ENCODE measurements around the gene CTDNEP1. TPM values are rescaled to one million over a fixed set of nuclear protein-coding genes. Genes with fewer than 3 reads are reported as not detected.

CTDNEP1 gene
- total RNA-seq, 1 donor from 2014 or later, result 64.6 TPM

GRCh38 chr17:7266784-7267183 lies 15.2 kb upstream of the CTDNEP1 start:
- H3K27ac ChIP-seq, result no peak overlapping the region
- no peaks in the 10 kb centered on the region for H3K9me3 ChIP-seq
- H3K4me1 ChIP-seq, result peaks cover 21% of the 10 kb centered on the region
- no peak for DNase-seq (ENCODE audit: extremely low spot score in 2 of 2)
- H3K27me3 ChIP-seq, result peaks cover 11% of the 10 kb centered on the region
- intact Hi-C loops (cut with DNase I), result no loop called here
- H3K36me3 ChIP-seq, result no peaks in the 10 kb centered on the region
- TF ChIP-seq POLR2A (IDR thresholded peaks at IDR 0.05) (no peak), CTCF (IDR thresholded peaks at IDR 0.05) (no peak), POLR2AphosphoS5 (IDR thresholded peaks at IDR 0.05; ENCODE audit: insufficient read depth in 1 of 2, low read depth in 1 of 2) (no peak)
- no peak overlapping the region for H3K4me3 ChIP-seq

- intact Hi-C loops (cut with DNase I), result loop anchor here (5.0 kb wide), 1 partner anchor 524 kb away; no protein-coding TSS in a partner anchor
- Histone ChIP-seq H3K9me3 (no peaks in the 10 kb centered on the region), H3K36me3 (no peaks in the 10 kb centered on the region), H3K27ac (no peak overlapping the region), H3K4me3 (no peak overlapping the region), H3K27me3 (peaks cover 11% of the 10 kb centered on the region), H3K4me1 (peaks cover 36% of the 10 kb centered on the region)
- no peak for DNase-seq (ENCODE audit: extremely low spot score in 2 of 2)
- TF ChIP-seq POLR2A (IDR thresholded peaks at IDR 0.05), result no peak
- TF ChIP-seq CTCF (IDR thresholded peaks at IDR 0.05), result no peak
- TF ChIP-seq POLR2AphosphoS5 (IDR thresholded peaks at IDR 0.05; ENCODE audit: insufficient read depth in 1 of 2, low read depth in 1 of 2), result no peak
These were observed 12.2 kb upstream of the CTDNEP1 start for GRCh38 chr17:7263801-7264078.

DNA sequence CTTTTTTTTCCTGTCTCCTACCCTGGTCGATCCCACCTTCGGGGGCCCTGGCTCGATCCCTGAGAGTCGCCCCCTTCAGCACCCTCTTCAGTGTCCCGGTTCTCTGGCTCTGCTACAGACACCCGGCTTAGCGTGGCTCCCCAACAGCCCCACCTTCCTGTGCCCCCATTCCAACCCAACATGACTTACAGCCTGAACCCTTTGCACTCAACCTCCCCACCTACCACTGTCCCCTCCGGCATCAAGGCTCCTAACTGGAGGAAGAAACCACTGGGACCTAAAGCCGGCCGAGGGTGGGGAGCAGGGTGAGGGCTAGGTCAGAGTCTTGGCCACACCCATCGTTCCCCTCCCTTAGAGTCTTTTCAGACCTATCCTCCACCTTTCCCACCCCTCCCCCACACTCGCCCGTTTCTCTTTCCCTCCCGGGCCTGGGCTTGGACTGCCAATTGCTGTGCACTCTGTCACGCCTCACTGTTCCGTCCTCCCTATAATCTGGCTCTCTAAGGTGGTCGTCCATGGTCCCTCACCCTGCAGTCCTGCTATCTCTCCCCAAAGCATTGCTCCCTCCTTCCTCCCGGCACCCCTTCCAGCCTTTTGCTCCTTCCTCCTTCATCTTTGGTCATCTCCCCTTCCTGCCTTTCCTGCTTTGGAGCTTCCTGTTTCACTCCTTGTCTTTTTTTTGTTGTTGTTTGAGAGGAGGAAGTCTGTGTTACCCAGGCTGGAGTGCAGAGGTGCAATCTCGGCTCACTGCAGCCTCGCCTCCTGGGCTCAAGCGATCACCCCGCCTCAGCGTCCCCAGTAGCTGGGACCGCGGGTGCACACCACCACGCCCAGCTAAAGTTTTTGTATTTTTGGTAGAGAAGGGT lies 11.6 kb upstream of the CTDNEP1 start:
- intact Hi-C loops (cut with DNase I), result loop anchor here (5.0 kb wide), 1 partner anchor 524 kb away; no protein-coding TSS in a partner anchor
- Histone ChIP-seq H3K4me3 (peak overlapping the region; percentile 44 to 58), H3K36me3 (no peaks in the 10 kb centered on the region), H3K27me3 (peaks cover 11% of the 10 kb centered on the region), H3K9me3 (no peaks in the 10 kb centered on the region), H3K4me1 (peaks cover 36% of the 10 kb centered on the region), H3K27ac (peak overlapping the region; percentile 60)
- TF ChIP-seq CTCF (IDR thresholded peaks at IDR 0.05), result no peak
- no peak for TF ChIP-seq POLR2AphosphoS5 (IDR thresholded peaks at IDR 0.05; ENCODE audit: insufficient read depth in 1 of 2, low read depth in 1 of 2)
- no peak for TF ChIP-seq POLR2A (IDR thresholded peaks at IDR 0.05)
- DNase-seq (ENCODE audit: extremely low spot score in 2 of 2), result peak in 1 of 2 donors; percentile 83

DNA sequence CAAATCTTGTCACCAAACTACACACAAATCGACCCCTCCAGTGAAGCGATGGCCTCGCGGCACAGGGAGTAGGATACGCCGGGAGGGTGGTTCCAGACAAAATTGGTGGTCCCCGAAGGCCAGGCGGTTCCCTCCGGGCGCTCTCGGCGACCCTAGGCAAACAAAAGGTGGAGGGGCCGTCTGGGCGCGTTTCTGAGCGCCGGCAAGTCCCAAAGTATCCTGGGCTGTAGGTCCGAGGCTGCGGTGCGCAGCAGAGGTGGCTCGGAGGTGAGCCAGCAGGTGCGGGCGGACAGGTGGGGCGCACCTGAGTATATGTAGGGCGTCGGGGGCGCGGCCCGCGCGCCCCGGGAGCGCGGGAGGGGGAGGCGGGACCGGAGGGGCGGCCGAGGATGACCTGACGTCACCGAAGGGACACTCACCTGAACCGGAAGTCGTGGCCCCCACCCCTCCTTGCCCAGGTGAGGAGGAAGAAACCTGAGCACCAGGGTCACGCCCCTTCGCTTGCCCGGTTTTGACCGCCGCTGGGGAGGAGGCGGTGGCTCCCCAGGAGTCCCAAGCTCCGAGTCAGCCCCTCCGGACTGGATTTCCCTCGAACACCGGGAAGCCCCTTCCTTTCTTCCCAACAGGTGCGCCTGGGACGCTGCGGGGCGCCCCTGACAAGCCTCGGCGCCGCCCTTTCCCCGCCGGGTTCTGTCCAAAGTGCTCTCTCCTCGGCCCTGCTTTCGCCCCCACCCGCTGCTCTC lies 10.8 kb upstream of the CTDNEP1 start, which contains the start of gene CLDN7:
TSS of gene CLDN7 (minus strand) at position 287 of the 743 bp plus-strand sequence. CDS start 435 bp downstream, outside the sequence.
- peak within 1 kb of the TSS; percentile 44 to 58 for H3K4me3 ChIP-seq
- H3K36me3 ChIP-seq, result no peaks in the 10 kb centered on the region
- no peak for DNase-seq (ENCODE audit: extremely low spot score in 2 of 2)
- intact Hi-C loops (cut with DNase I), result loop anchor here (5.0 kb wide), 1 partner anchor 525 kb away; no protein-coding TSS in a partner anchor
- H3K9me3 ChIP-seq, result no peaks in the 10 kb centered on the region
- H3K27ac ChIP-seq, result peak within 1 kb of the TSS; percentile 60
- H3K27me3 ChIP-seq, result peaks cover 11% of the 10 kb centered on the region
- TF ChIP-seq POLR2A (IDR thresholded peaks at IDR 0.05) (no peak), CTCF (IDR thresholded peaks at IDR 0.05) (no peak), POLR2AphosphoS5 (IDR thresholded peaks at IDR 0.05; ENCODE audit: insufficient read depth in 1 of 2, low read depth in 1 of 2) (no peak)
- peaks cover 36% of the 10 kb centered on the region for H3K4me1 ChIP-seq

All from vagina (tissue), 2 donors.